Liver (tissue), 9 donors: Measurements from ENCODE around the gene RAPGEF6. TPM values are rescaled to one million over a fixed set of nuclear protein-coding genes. Genes with fewer than 3 reads are reported as not detected.
"Not testable (repeated sequence)": the region's sequence is repeated elsewhere in the genome, so short reads cannot be mapped to it uniquely, and the experiment has no call there.

Experiments
- DNase-seq: peaks from one replicate; pipeline ENCODE4 v3.0.0-alpha.2; 2017; ENCODE audit warnings: low spot score
- H3K27ac ChIP-seq, 2 donors: one replicate each; pipeline ENCODE4 v1.7.0; 2013; ENCODE audit warnings: inconsistent platforms in 2 of 2, low read length in 2 of 2, control low read depth in 1 of 2, low read depth in 1 of 2, mild to moderate bottlenecking in 1 of 2
- H3K27me3 ChIP-seq, 4 donors: one replicate each; pipeline versions ENCODE4 v1.6.1 to v1.7.0; 2013; ENCODE audit warnings: low read length in 3 of 4, inconsistent platforms in 1 of 4, mild to moderate bottlenecking in 1 of 4, moderate library complexity in 1 of 4; ENCODE audit not compliant: control insufficient read depth in 4 of 4, insufficient read depth in 4 of 4
- H3K36me3 ChIP-seq, 4 donors: one replicate each; pipeline versions ENCODE4 v1.6.1 to v1.7.0; 2013; ENCODE audit warnings: low read length in 3 of 4, mild to moderate bottlenecking in 3 of 4, low read depth in 1 of 4, moderate library complexity in 1 of 4; ENCODE audit not compliant: control insufficient read depth in 4 of 4, insufficient read depth in 3 of 4
- H3K4me1 ChIP-seq, 4 donors: one replicate each; pipeline versions ENCODE4 v1.6.1 to v1.7.0; 2013; ENCODE audit warnings: low read length in 3 of 4, mild to moderate bottlenecking in 3 of 4, moderate library complexity in 1 of 4; ENCODE audit not compliant: control insufficient read depth in 4 of 4, insufficient read depth in 4 of 4
- H3K4me3 ChIP-seq, 3 donors: one replicate each; pipeline versions ENCODE4 v1.6.1 to v1.7.0; 2013; ENCODE audit warnings: low read length in 3 of 3, control low read depth in 1 of 3, low read depth in 1 of 3, mild to moderate bottlenecking in 1 of 3
- H3K9ac ChIP-seq, 2 donors: one replicate each; pipeline ENCODE4 v1.7.0; 2013; ENCODE audit warnings: low read length in 2 of 2, mild to moderate bottlenecking in 2 of 2, moderate library complexity in 2 of 2, control low read depth in 1 of 2, low read depth in 1 of 2
- H3K9me3 ChIP-seq, 4 donors: one replicate each; pipeline versions ENCODE4 v1.6.1 to v1.7.0; 2013; ENCODE audit warnings: low read length in 3 of 4; ENCODE audit not compliant: control insufficient read depth in 4 of 4
- EGR1 ChIP-seq, 2 donors: IDR thresholded peaks; 2 replicates each; pipeline ENCODE4 v1.6.1; 2016 to 2018; ENCODE audit warnings: antibody characterized with exemption in 2 of 2, low read depth in 2 of 2
- FOXA1 ChIP-seq: IDR thresholded peaks from 2 replicates; pipeline ENCODE4 v1.6.1; 2016; ENCODE audit warnings: antibody characterized with exemption
- FOXA2 ChIP-seq: IDR thresholded peaks from 2 replicates; pipeline ENCODE4 v1.6.1; 2016; ENCODE audit warnings: antibody characterized with exemption
- GABPA ChIP-seq, 2 donors: IDR thresholded peaks in 1 of 2; conservative IDR thresholded peaks in 1 of 2; 2 replicates each; pipeline ENCODE4 v1.6.1; 2016; ENCODE audit warnings: antibody characterized with exemption in 2 of 2, mild to moderate bottlenecking in 1 of 2, moderate library complexity in 1 of 2
- HNF4A ChIP-seq, 2 donors: conservative IDR thresholded peaks; 2 replicates each; pipeline ENCODE4 v1.6.1; 2016; ENCODE audit warnings: antibody characterized with exemption in 2 of 2, mild to moderate bottlenecking in 2 of 2
- HNF4G ChIP-seq: IDR thresholded peaks from 2 replicates; pipeline ENCODE4 v1.6.1; 2016; ENCODE audit warnings: antibody characterized with exemption
- JUND ChIP-seq, 2 donors: IDR thresholded peaks; 2 replicates each; pipeline ENCODE4 v1.6.1; 2016; ENCODE audit warnings: antibody characterized with exemption in 2 of 2
- NR2F2 ChIP-seq: IDR thresholded peaks from 2 replicates; pipeline ENCODE4 v1.6.1; 2016; ENCODE audit warnings: antibody characterized with exemption
- RAD21 ChIP-seq, 2 donors: IDR thresholded peaks; 2 replicates each; pipeline ENCODE4 v1.6.1; 2016; ENCODE audit warnings: antibody characterized with exemption in 2 of 2, mild to moderate bottlenecking in 2 of 2
- RXRA ChIP-seq, 2 donors: IDR thresholded peaks; 2 replicates each; pipeline ENCODE4 v1.6.1; 2017 to 2018; ENCODE audit warnings: antibody characterized with exemption in 2 of 2, mild to moderate bottlenecking in 1 of 2
- SP1 ChIP-seq: IDR thresholded peaks from 2 replicates; pipeline ENCODE4 v1.6.1; 2018; ENCODE audit warnings: antibody characterized with exemption, mild to moderate bottlenecking
- TAF1 ChIP-seq: conservative IDR thresholded peaks from 2 replicates; pipeline ENCODE4 v1.6.1; 2016; ENCODE audit warnings: antibody characterized with exemption, mild to moderate bottlenecking
- YY1 ChIP-seq: IDR thresholded peaks from 2 replicates; pipeline ENCODE4 v1.6.1; 2016; ENCODE audit warnings: antibody characterized with exemption, mild to moderate bottlenecking
- WGBS: extraction: QIAGEN DNeasy Blood & Tissue Kit; methylation state at CpG from one replicate; pipeline ENCODE4 v1.1.7; 2013; 5-methylcytosine and 5-hydroxymethylcytosine counted together
- polyA plus RNA-seq, 2 donors: library from polyadenylated mRNA; stranded (reverse) in 1 of 2; unstranded in 1 of 2; fragments of 200-250 nt in 1 of 2; fragments of >200 nt in 1 of 2; fragmentation: Nextera tagmentation in 1 of 2; extraction: Ambion mirVana in 1 of 2; gene quantifications; one replicate each; pipeline versions ENCODE4 v1.2.1 to v1.2.3, GENCODE V29; 2013 to 2015
- total RNA-seq, 2 donors: library from RNA; depleted of rRNA; stranded (reverse); fragments of >200 nt; gene quantifications; one replicate each; pipeline ENCODE4 v1.2.3, GENCODE V29; 2014
- TF ChIP-seq, protein P1 (sequence below): IDR thresholded peaks from 2 replicates; pipeline ENCODE4 v1.6.1; 2016; ENCODE audit warnings: antibody characterized with exemption
- TF ChIP-seq, protein P2 (sequence below): IDR thresholded peaks from 2 replicates; pipeline ENCODE4 v1.6.1; 2016; ENCODE audit warnings: antibody characterized with exemption, mild to moderate bottlenecking
- TF ChIP-seq, protein P3 (sequence below): fragments of 150-350 bp; IDR thresholded peaks from 2 replicates; pipeline ENCODE4 v1.5.1; 2017; ENCODE audit warnings: improper control_type of control experiment, low read depth, low read length; ENCODE audit not compliant: missing input control
- TF ChIP-seq, protein P4 (sequence below): IDR thresholded peaks from 2 replicates; pipeline ENCODE4 v1.6.1; 2016; ENCODE audit warnings: antibody characterized with exemption
- TF ChIP-seq, protein P5 (sequence below): IDR thresholded peaks from 2 replicates; pipeline ENCODE4 v1.6.1; 2016; ENCODE audit warnings: antibody characterized with exemption
- donor health status: healthy.
- donor health status: healthy.
- donor health status: healthy.
- donor health status: healthy.
- donor health status: healthy.

RAPGEF6 gene
- total and polyA plus RNA-seq, 4 donors, result 1.7 to 16.1 (median 8.6) TPM

DNA sequence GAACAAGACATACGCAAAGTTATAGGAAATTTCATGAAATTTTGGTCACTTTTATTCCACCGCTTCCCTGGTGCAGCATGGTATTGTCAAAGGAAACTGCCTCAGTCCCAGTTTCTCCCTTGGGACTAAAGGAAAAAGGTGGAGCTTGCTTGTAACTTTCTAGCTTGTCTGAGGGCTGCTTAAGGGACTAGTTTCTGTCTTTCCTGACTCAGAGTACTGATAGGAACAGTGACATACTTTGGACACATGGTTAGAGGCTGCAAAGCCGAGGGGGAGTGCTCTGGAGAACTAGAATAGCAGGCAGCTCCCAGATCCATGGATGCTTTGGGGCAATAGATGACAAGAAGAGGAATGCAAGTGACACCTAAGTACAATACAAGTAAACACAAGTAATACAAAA lies 234.4 kb downstream of the RAPGEF6 start:
- H3K27me3 ChIP-seq, result no peaks in the 10 kb centered on the region
- H3K4me3 ChIP-seq, result no peak overlapping the region
- H3K27ac ChIP-seq, result no peak overlapping the region
- DNase-seq, result no peak
- peaks cover 0 to 4% (median 3%) of the 10 kb centered on the region in 4 donors for H3K36me3 ChIP-seq
- no peaks in the 10 kb centered on the region for H3K4me1 ChIP-seq
- peaks cover 0 to 8% (median 2%) of the 10 kb centered on the region in 4 donors for H3K9me3 ChIP-seq
- H3K9ac ChIP-seq, result no peak overlapping the region
- no peak for TF ChIP-seq NR2F2
- TF ChIP-seq RAD21 (IDR thresholded peaks at IDR 0.05), result no peak
- 100% methylated on average over 3 of the region's 3 CpGs for WGBS

DNA sequence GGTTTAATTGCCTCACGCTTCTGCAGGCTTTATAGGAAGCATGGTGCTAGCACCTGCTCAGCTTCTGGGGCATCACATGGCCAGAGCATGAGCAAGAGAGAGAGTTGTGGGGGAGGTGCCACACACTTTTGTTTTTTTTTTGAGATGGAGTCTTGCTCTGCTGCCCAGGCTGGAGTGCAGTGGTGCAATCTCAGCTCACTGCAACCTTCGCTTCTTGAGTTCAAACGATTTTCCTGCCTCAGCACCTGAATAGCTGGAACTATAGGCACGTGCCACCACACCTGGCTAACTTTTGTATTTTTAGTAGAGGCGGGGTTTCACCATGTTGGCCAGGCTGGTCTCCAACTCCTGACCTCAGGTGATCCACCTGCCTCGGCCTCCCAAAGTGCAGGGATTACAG lies 236.0 kb downstream of the RAPGEF6 start:
- not testable (repeated sequence) for H3K27ac ChIP-seq, H3K27me3 ChIP-seq, H3K4me1 ChIP-seq, DNase-seq, H3K9ac ChIP-seq, H3K4me3 ChIP-seq, H3K9me3 ChIP-seq, H3K36me3 ChIP-seq
- WGBS, result 96% methylated on average over 6 of the region's 6 CpGs

DNA sequence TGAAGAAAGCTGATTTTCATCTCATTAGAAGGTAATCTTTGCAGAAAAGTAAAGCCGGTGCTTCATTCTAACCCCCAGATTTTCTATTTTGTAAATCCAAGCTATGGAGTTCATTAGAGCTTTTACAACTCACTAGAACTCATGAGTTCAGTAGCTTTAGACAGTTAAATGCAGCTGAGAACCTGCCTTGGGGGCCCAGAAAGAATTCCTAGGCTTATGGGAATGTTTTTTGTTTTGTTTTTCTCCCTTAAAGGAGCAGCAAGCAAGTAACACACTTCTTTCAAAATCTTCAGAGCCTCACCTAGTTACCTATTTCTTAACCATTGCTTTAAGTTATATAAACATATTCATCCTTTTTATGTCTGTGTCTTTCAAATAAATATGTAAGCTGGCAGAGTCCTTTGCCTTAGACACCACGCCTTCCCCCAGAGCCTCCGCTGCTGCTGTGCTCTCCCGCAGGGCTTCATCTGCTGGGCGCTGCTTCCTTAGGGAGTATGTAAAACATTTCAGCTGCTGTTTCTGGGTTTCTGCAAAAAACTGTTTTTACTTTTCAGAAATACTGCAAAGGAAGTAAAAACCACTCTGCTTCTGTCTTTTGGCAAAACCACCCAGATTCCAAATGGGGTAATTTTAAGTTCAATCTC lies 238.3 kb downstream of the RAPGEF6 start:
- Histone ChIP-seq H3K9ac (no peak overlapping the region), H3K27me3 (no peaks in the 10 kb centered on the region), H3K4me3 (no peak overlapping the region), H3K27ac (no peak overlapping the region), H3K4me1 (peaks cover 4 to 31% (median 19%) of the 10 kb centered on the region in 4 donors), H3K36me3 (peaks cover 0 to 6% (median 2%) of the 10 kb centered on the region in 4 donors), H3K9me3 (no peaks in the 10 kb centered on the region)
- DNase-seq, result no peak
- 96% methylated on average over 5 of the region's 5 CpGs for WGBS
- TF ChIP-seq HNF4G (no peak), GABPA (IDR thresholded peaks at IDR 0.05 in 1 of 2, conservative IDR thresholded peaks at IDR 0.05 in 1 of 2) (no peak), RXRA (IDR thresholded peaks at IDR 0.05) (no peak), FOXA1 (no peak), JUND (IDR thresholded peaks at IDR 0.05) (no peak), NR2F2 (no peak), FOXA2 (no peak), EGR1 (IDR thresholded peaks at IDR 0.05; ENCODE audit: low read depth in 2 of 2) (no peak), HNF4A (conservative IDR thresholded peaks at IDR 0.05) (no peak), SP1 (no peak), YY1 (no peak), RAD21 (IDR thresholded peaks at IDR 0.05) (no peak), TAF1 (no peak)
- TF ChIP-seq, protein P1, sequence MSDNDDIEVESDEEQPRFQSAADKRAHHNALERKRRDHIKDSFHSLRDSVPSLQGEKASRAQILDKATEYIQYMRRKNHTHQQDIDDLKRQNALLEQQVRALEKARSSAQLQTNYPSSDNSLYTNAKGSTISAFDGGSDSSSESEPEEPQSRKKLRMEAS, result no peak
- TF ChIP-seq, protein P2, sequence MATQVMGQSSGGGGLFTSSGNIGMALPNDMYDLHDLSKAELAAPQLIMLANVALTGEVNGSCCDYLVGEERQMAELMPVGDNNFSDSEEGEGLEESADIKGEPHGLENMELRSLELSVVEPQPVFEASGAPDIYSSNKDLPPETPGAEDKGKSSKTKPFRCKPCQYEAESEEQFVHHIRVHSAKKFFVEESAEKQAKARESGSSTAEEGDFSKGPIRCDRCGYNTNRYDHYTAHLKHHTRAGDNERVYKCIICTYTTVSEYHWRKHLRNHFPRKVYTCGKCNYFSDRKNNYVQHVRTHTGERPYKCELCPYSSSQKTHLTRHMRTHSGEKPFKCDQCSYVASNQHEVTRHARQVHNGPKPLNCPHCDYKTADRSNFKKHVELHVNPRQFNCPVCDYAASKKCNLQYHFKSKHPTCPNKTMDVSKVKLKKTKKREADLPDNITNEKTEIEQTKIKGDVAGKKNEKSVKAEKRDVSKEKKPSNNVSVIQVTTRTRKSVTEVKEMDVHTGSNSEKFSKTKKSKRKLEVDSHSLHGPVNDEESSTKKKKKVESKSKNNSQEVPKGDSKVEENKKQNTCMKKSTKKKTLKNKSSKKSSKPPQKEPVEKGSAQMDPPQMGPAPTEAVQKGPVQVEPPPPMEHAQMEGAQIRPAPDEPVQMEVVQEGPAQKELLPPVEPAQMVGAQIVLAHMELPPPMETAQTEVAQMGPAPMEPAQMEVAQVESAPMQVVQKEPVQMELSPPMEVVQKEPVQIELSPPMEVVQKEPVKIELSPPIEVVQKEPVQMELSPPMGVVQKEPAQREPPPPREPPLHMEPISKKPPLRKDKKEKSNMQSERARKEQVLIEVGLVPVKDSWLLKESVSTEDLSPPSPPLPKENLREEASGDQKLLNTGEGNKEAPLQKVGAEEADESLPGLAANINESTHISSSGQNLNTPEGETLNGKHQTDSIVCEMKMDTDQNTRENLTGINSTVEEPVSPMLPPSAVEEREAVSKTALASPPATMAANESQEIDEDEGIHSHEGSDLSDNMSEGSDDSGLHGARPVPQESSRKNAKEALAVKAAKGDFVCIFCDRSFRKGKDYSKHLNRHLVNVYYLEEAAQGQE, result no peak
- TF ChIP-seq, protein P3, sequence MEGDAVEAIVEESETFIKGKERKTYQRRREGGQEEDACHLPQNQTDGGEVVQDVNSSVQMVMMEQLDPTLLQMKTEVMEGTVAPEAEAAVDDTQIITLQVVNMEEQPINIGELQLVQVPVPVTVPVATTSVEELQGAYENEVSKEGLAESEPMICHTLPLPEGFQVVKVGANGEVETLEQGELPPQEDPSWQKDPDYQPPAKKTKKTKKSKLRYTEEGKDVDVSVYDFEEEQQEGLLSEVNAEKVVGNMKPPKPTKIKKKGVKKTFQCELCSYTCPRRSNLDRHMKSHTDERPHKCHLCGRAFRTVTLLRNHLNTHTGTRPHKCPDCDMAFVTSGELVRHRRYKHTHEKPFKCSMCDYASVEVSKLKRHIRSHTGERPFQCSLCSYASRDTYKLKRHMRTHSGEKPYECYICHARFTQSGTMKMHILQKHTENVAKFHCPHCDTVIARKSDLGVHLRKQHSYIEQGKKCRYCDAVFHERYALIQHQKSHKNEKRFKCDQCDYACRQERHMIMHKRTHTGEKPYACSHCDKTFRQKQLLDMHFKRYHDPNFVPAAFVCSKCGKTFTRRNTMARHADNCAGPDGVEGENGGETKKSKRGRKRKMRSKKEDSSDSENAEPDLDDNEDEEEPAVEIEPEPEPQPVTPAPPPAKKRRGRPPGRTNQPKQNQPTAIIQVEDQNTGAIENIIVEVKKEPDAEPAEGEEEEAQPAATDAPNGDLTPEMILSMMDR, result no peak
- TF ChIP-seq, protein P4, sequence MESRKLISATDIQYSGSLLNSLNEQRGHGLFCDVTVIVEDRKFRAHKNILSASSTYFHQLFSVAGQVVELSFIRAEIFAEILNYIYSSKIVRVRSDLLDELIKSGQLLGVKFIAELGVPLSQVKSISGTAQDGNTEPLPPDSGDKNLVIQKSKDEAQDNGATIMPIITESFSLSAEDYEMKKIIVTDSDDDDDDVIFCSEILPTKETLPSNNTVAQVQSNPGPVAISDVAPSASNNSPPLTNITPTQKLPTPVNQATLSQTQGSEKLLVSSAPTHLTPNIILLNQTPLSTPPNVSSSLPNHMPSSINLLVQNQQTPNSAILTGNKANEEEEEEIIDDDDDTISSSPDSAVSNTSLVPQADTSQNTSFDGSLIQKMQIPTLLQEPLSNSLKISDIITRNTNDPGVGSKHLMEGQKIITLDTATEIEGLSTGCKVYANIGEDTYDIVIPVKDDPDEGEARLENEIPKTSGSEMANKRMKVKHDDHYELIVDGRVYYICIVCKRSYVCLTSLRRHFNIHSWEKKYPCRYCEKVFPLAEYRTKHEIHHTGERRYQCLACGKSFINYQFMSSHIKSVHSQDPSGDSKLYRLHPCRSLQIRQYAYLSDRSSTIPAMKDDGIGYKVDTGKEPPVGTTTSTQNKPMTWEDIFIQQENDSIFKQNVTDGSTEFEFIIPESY, result no peak
- TF ChIP-seq, protein P5, sequence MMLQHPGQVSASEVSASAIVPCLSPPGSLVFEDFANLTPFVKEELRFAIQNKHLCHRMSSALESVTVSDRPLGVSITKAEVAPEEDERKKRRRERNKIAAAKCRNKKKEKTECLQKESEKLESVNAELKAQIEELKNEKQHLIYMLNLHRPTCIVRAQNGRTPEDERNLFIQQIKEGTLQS, result no peak
